HG02588 (cell line): ENCODE measurements around the gene MRPL4.
"Not testable (repeated sequence)": the region's sequence is repeated elsewhere in the genome, so short reads cannot be mapped to it uniquely, and the experiment has no call there.

ENCODE experiments used
- ATAC-seq: cut with Tn5 transposase; IDR thresholded peaks from one replicate; pipeline ENCODE4 v1.9.1; 2021; ENCODE audit warnings: mild to moderate bottlenecking, moderate library complexity; ENCODE audit not compliant: unreplicated experiment

Gene MRPL4

GRCh38 chr19:10260141-10260584 is 8.1 kb downstream of the MRPL4 start:
- ATAC-seq, result no peak

- ATAC-seq, result no peak
These were observed 10.8 kb downstream of the MRPL4 start for GRCh38 chr19:10262771-10263170.

- no peak for ATAC-seq
These were observed 14.7 kb downstream of the MRPL4 start for GRCh38 chr19:10266706-10267105.

DNA sequence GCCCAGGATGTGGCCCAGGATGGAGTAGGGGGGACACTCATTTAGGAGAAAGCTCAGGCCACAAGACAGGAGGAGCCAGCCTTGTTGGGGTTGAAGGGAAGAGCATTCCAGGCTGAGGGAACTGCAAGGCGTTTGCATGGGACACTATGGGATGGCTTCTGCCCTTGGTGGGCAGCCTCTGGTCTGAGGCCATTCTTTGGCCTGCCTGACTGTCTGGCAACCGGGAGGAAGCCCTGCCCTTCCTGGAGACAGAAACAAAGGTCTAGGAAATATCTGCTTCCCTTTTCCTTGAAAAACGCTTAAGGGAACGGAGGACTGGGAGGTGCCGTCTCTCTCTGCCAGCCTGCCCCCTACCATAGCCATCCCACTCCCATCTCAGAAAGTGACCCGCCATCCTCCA is 16.1 kb downstream of the MRPL4 start:
- no peak for ATAC-seq

DNA sequence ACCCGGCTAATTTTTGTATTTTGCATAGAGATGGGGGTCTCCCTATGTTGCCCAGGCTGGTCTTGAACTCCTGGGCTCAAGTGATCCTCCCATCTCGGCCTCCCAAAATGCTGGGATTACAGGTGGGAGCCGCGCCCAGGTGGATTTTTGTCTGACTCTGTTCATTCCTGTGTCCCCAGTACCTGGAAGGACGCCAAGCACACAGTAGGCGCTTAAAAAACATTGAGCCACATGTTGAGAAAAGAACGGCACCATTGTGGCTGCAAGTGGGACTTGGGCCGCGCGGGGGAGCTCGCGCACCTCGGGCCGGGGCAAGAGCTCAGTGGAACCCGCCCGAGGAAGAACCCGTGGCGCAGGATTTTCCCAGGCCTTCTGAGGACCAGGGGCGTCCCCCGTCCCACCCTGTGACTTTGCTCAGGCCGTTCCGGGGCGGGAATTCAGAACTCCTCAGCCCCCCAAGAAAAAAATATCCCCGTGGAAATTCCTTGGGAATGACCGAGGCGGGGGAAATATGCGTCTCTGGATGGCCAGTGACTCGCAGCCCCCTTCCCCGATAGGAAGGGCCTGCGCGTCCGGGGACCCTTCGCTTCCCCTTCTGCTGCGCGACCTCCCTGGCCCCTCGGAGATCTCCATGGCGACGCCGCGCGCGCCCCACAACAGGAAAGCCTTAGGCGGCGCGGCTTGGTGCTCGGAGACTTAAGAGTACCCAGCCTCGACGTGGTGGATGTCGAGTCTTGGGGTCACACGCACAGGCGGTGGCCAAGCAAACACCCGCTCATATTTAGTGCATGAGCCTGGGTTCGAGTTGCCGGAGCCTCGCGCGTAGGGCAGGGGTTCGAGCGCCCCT is 17.5 kb downstream of the MRPL4 start:
- ATAC-seq, result peak; percentile 36

- peak; percentile 34 for ATAC-seq
These were observed 18.2 kb downstream of the MRPL4 start for GRCh38 chr19:10270180-10270615.

DNA sequence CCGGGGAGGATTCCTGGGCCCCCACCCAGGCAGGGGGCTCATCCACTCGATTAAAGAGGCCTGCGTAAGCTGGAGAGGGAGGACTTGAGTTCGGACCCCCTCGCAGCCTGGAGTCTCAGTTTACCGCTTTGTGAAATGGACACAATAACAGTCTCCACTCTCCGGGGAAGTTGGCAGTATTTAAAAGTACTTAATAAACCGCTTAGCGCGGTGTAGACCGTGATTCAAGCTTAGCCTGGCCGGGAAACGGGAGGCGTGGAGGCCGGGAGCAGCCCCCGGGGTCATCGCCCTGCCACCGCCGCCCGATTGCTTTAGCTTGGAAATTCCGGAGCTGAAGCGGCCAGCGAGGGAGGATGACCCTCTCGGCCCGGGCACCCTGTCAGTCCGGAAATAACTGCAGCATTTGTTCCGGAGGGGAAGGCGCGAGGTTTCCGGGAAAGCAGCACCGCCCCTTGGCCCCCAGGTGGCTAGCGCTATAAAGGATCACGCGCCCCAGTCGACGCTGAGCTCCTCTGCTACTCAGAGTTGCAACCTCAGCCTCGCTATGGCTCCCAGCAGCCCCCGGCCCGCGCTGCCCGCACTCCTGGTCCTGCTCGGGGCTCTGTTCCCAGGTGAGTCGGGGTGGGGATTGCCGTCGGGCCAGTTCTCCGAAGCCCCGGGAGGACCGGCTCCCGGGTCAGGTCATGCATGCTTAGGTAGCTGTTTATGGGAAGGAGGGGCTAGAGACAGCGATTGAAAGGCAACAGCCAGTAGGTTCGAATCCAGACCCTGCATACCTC is 18.8 kb downstream of the MRPL4 start, which contains the start of gene ICAM1:
TSS of gene ICAM1 (plus strand) at position 505 of the 779 bp plus-strand sequence. CDS start at position 545, 40 bp downstream.
- ATAC-seq, result peak; percentile 41

- peak; percentile 26 for ATAC-seq
These were observed 19.6 kb downstream of the MRPL4 start for GRCh38 chr19:10271543-10272086.

DNA sequence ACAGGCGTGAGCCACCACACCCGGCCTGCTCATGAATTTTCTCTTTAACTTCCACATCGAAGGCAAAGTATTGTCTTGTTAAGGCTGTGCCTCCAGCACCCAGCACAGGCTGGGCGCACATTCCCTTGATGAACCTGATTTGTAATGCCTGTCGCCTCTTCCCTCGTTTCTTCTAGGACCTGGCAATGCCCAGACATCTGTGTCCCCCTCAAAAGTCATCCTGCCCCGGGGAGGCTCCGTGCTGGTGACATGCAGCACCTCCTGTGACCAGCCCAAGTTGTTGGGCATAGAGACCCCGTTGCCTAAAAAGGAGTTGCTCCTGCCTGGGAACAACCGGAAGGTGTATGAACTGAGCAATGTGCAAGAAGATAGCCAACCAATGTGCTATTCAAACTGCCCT is 22.6 kb downstream of the MRPL4 start:
- no peak for ATAC-seq

DNA sequence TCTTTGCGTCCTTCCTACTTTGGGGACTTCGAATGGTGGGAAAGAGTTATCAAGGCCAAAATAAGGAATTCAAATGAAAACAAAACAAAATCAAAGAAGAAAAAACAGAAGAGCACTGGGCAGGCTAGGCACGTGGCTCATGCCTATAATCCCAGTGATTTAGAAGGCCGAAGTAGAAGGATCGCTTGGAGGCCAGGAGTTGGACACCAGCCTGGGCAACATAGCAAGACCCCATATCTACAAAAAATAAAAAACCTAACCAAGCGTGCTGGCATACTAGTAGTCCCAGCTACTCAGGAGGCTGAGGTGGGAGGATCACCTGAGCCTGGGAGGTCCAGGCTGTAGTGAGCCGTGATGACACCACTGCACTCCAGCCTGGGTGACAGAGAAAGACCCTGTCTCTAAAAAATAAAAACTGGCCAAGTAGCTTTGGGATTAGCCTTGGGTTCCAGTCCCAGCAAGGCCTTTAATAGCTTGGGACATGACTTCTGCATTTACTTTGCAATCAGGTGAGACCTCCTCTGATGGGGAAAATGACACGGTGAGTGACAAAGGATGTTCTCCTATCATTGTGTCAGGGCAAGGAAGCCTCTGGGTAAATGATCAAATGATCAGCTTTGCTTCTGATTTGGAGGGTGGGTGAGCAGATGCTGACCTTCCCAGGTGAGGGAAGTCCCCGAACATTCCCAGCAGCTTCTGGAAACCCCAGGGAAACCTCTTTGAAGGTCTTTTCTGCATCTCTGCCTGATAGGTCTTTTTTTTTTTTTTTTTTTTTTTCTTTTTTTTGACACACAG is 26.0 kb downstream of the MRPL4 start:
- ATAC-seq, result no peak

DNA sequence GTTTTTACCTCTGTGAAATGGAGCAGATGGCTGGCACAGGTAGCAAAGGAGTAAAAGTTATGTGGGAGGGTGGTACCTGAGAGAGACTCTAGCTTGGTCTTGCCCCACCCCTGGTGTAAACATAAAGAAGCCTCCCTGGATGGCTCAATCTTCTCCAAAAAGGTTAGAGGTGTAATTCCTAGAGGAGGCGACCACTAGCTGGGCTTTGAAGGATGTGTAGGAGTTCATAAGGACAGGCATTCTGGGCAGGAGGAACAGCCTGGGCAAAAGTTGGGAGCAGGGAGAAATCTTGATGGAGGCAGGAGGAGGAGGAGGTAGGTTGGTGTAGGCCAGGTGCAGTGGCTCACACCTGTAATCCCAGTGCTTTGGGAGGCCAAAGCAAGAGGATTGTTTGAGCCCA is 26.9 kb downstream of the MRPL4 start:
- no peak for ATAC-seq

DNA sequence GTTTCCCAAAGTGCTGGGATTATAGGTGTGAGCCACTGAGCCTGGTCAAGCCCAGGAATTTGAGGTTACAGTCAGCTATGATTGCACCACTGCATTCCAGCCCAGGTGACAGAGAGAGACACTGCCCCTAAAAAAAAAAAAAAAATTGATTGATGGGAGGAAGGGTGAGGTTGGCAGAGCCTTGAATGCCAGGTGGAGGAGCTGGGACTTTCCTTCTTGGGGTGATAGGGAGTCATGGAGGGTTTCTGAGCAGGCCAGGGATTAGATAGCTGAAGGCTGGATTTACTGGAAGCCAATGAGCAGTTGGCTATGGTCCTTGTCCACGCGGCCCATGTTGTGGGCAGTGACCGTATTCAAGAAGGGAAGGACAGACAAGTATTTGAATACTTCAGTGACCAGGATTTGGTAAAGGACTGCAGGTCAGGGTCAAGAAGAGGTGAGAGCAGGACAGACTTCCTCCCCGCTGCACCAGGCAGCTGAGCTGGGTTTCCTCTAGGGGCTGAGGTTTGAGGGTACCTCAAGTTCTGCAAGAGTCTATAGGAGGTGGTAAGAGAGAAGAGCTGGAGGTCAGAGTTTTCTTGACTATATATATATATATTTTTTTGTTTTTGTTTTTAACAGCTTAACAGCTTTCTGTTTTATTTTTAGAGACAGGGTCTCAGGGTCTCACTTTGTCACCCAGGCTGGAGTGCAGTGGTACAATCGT is 27.9 kb downstream of the MRPL4 start:
- no peak for ATAC-seq

DNA sequence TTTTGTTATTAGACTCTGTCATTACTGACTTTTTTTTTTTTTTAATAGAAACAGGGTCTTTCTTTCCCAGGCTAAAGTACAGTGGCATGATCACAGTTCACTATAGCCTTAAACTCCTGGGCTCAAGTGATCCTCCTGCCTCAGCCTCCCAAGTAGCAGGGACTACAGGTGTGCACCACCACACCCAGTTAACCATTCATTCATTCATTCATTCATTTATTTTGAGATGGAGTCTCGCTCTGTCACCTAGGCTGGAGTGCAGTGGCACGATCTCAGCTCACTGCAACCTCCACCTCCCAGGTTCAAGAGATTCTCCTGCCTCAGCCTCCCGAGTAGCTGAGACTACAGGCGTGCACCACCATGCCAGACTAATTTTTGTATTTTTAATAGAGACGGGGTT is 30.0 kb downstream of the MRPL4 start:
- ATAC-seq, result not testable (repeated sequence)

GRCh38 chr19:10283301-10284064 is 31.5 kb downstream of the MRPL4 start:
- ATAC-seq, result no peak

GRCh38 chr19:10284065-10284959 is 32.3 kb downstream of the MRPL4 start:
- ATAC-seq, result no peak

DNA sequence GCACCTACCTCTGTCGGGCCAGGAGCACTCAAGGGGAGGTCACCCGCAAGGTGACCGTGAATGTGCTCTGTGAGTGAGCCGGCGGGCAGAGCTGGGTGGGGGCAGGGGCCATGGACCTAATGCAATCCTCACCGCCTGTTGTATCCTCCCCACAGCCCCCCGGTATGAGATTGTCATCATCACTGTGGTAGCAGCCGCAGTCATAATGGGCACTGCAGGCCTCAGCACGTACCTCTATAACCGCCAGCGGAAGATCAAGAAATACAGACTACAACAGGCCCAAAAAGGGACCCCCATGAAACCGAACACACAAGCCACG is 32.9 kb downstream of the MRPL4 start:
- ATAC-seq, result no peak

GRCh38 chr19:10285393-10285792 is 33.4 kb downstream of the MRPL4 start:
- no peak for ATAC-seq
